ENCODE results near the gene DLG5. TPM values are rescaled to one million over a fixed set of nuclear protein-coding genes. Genes with fewer than 3 reads are reported as not detected.
A peak's percentile ranks its signal among the peaks of the same experiment; 100 is the strongest.

The DLG5 gene
- total RNA-seq, 2 experiments from 2014 or later, result 2.8 to 2.9 TPM

- Mint-ChIP-seq H3K4me3 (no peak overlapping the region), H3K4me1 (no peaks in the 10 kb centered on the region), H3K9me3 (no peaks in the 10 kb centered on the region), H3K36me3 (ENCODE audit: low read depth) (no peaks in the 10 kb centered on the region), H3K27me3 (peaks cover 2% of the 10 kb centered on the region), H3K27ac (no peak overlapping the region)
- CTCF ChIA-PET, result interaction anchor here (2.5 kb wide), 1 partner anchor 11 kb away, joined by 7 read pairs; no protein-coding TSS in a partner anchor
- POLR2A ChIA-PET, result no interaction called here
- DNase-seq, result no peak
Observed at GRCh38 chr10:77940627-77941026, 14.1 kb upstream of the DLG5 start.

GRCh38 chr10:77940225-77940624 lies 13.7 kb upstream of the DLG5 start:
- Mint-ChIP-seq H3K27ac (no peak overlapping the region), H3K4me3 (no peak overlapping the region), H3K4me1 (no peaks in the 10 kb centered on the region), H3K27me3 (peaks cover 2% of the 10 kb centered on the region), H3K9me3 (no peaks in the 10 kb centered on the region), H3K36me3 (ENCODE audit: low read depth) (no peaks in the 10 kb centered on the region)
- POLR2A ChIA-PET, result no interaction called here
- CTCF ChIA-PET, result interaction anchor here (2.5 kb wide), 1 partner anchor 11 kb away, joined by 7 read pairs; no protein-coding TSS in a partner anchor
- DNase-seq, result no peak

GRCh38 chr10:77939561-77940001 lies 13.0 kb upstream of the DLG5 start:
- H3K9me3 Mint-ChIP-seq, result no peaks in the 10 kb centered on the region
- ChIA-PET POLR2A (no interaction called here), CTCF (interaction anchor here (2.5 kb wide), 1 partner anchor 10 kb away, joined by 7 read pairs; no protein-coding TSS in a partner anchor)
- no peak for DNase-seq
- H3K27ac Mint-ChIP-seq, result no peak overlapping the region
- H3K4me3 Mint-ChIP-seq, result no peak overlapping the region
- H3K4me1 Mint-ChIP-seq, result no peaks in the 10 kb centered on the region
- H3K27me3 Mint-ChIP-seq, result peaks cover 2% of the 10 kb centered on the region
- H3K36me3 Mint-ChIP-seq (ENCODE audit: low read depth), result no peaks in the 10 kb centered on the region

- no peaks in the 10 kb centered on the region for H3K4me1 Mint-ChIP-seq
- H3K36me3 Mint-ChIP-seq (ENCODE audit: low read depth), result no peaks in the 10 kb centered on the region
- CTCF ChIA-PET, result interaction anchor here (0.5 to 0.7 kb wide), 2 partner anchors 76 to 251 kb away, joined by 3 read pairs; no protein-coding TSS in a partner anchor
- peaks cover 5% of the 10 kb centered on the region for H3K27me3 Mint-ChIP-seq
- no peak for DNase-seq
- no peak overlapping the region for H3K4me3 Mint-ChIP-seq
- no peak overlapping the region for H3K27ac Mint-ChIP-seq
- H3K9me3 Mint-ChIP-seq, result no peaks in the 10 kb centered on the region
- POLR2A ChIA-PET, result no interaction called here
Observed at GRCh38 chr10:77936697-77937567, 10.4 kb upstream of the DLG5 start.

- H3K27ac Mint-ChIP-seq, result no peak overlapping the region
- no peaks in the 10 kb centered on the region for H3K36me3 Mint-ChIP-seq (ENCODE audit: low read depth)
- POLR2A ChIA-PET, result no interaction called here
- no peak for DNase-seq
- H3K4me1 Mint-ChIP-seq, result peaks cover 4% of the 10 kb centered on the region
- H3K27me3 Mint-ChIP-seq, result peaks cover 37% of the 10 kb centered on the region
- H3K9me3 Mint-ChIP-seq, result no peaks in the 10 kb centered on the region
- H3K4me3 Mint-ChIP-seq, result no peak overlapping the region
- CTCF ChIA-PET, result no interaction called here
Observed at GRCh38 chr10:77932016-77932715, 5.6 kb upstream of the DLG5 start.

- no peaks in the 10 kb centered on the region for H3K9me3 Mint-ChIP-seq
- CTCF ChIA-PET, result interaction anchor here (0.6 to 2.9 kb wide), 2 partner anchors 9 to 12 kb away, joined by 4 to 7 read pairs; no protein-coding TSS in a partner anchor
- POLR2A ChIA-PET, result no interaction called here
- DNase-seq, result no peak
- peak overlapping the region; percentile 72 for H3K4me3 Mint-ChIP-seq
- no peak overlapping the region for H3K27ac Mint-ChIP-seq
- H3K27me3 Mint-ChIP-seq, result peaks cover 50% of the 10 kb centered on the region
- no peaks in the 10 kb centered on the region for H3K36me3 Mint-ChIP-seq (ENCODE audit: low read depth)
- peaks cover 8% of the 10 kb centered on the region for H3K4me1 Mint-ChIP-seq
Observed at GRCh38 chr10:77927402-77928246, 1.1 kb upstream of the DLG5 start.

GRCh38 chr10:77925795-77926565 lies 575 bp downstream of the DLG5 start:
- H3K4me1 Mint-ChIP-seq, result peaks cover 8% of the 10 kb centered on the region
- no peaks in the 10 kb centered on the region for H3K9me3 Mint-ChIP-seq
- DNase-seq, result peak; percentile 20
- ChIA-PET POLR2A (no interaction called here), CTCF (interaction anchor here (0.6 kb wide), 1 partner anchor 79 kb away, joined by 5 read pairs; no protein-coding TSS in a partner anchor)
- no peaks in the 10 kb centered on the region for H3K36me3 Mint-ChIP-seq (ENCODE audit: low read depth)
- peaks cover 40% of the 10 kb centered on the region for H3K27me3 Mint-ChIP-seq
- no peak overlapping the region for H3K27ac Mint-ChIP-seq
- peak overlapping the region; percentile 29 for H3K4me3 Mint-ChIP-seq

- Mint-ChIP-seq H3K4me3 (peak overlapping the region; percentile 29), H3K27ac (no peak overlapping the region), H3K36me3 (ENCODE audit: low read depth) (no peaks in the 10 kb centered on the region), H3K9me3 (no peaks in the 10 kb centered on the region), H3K27me3 (peaks cover 43% of the 10 kb centered on the region), H3K4me1 (peaks cover 8% of the 10 kb centered on the region)
- DNase-seq, result no peak
- ChIA-PET CTCF (no interaction called here), POLR2A (interaction anchor here (0.7 kb wide), 1 partner anchor 11 kb away, joined by 4 read pairs; no protein-coding TSS in a partner anchor)
Observed at GRCh38 chr10:77925410-77925794, 1.2 kb downstream of the DLG5 start.

GRCh38 chr10:77922566-77923179 lies 3.9 kb downstream of the DLG5 start:
- POLR2A ChIA-PET, result no interaction called here
- Mint-ChIP-seq H3K27me3 (peaks cover 25% of the 10 kb centered on the region), H3K27ac (no peak overlapping the region), H3K4me1 (peaks cover 8% of the 10 kb centered on the region), H3K36me3 (ENCODE audit: low read depth) (no peaks in the 10 kb centered on the region), H3K4me3 (no peak overlapping the region), H3K9me3 (no peaks in the 10 kb centered on the region)
- CTCF ChIA-PET, result no interaction called here
- DNase-seq, result no peak

GRCh38 chr10:77922055-77922454 lies 4.5 kb downstream of the DLG5 start:
- Mint-ChIP-seq H3K9me3 (no peaks in the 10 kb centered on the region), H3K27me3 (peaks cover 19% of the 10 kb centered on the region), H3K27ac (no peak overlapping the region), H3K4me1 (peaks cover 5% of the 10 kb centered on the region), H3K4me3 (no peak overlapping the region), H3K36me3 (ENCODE audit: low read depth) (no peaks in the 10 kb centered on the region)
- no peak for DNase-seq
- ChIA-PET POLR2A (no interaction called here), CTCF (interaction anchor here (1.3 kb wide), 1 partner anchor 13 kb away, joined by 3 read pairs; no protein-coding TSS in a partner anchor)

- no peaks in the 10 kb centered on the region for H3K36me3 Mint-ChIP-seq (ENCODE audit: low read depth)
- H3K4me3 Mint-ChIP-seq, result no peak overlapping the region
- CTCF ChIA-PET, result interaction anchor here (1.3 kb wide), 1 partner anchor 14 kb away, joined by 3 read pairs; no protein-coding TSS in a partner anchor
- no peak overlapping the region for H3K27ac Mint-ChIP-seq
- H3K4me1 Mint-ChIP-seq, result peaks cover 5% of the 10 kb centered on the region
- no peak for DNase-seq
- POLR2A ChIA-PET, result no interaction called here
- H3K9me3 Mint-ChIP-seq, result no peaks in the 10 kb centered on the region
- peaks cover 19% of the 10 kb centered on the region for H3K27me3 Mint-ChIP-seq
Observed at GRCh38 chr10:77921395-77921794, 5.2 kb downstream of the DLG5 start.

All from activated CD4-positive, alpha-beta T cell treated with anti-CD3 and anti-CD28 coated beads, Interleukin-2, amount 10 ng/mL, durations not matched to agents 7 days and 5 days (primary cell).